Endothelial cell (in vitro differentiated cells): ENCODE results near the gene TMEM108. TPM values are rescaled to one million over a fixed set of nuclear protein-coding genes. Genes with fewer than 3 reads are reported as not detected.
A peak's percentile ranks its signal among the peaks of the same experiment; 100 is the strongest.

Experiments
- DNase-seq: peaks from one replicate; pipeline ENCODE4 v3.0.0; 2021; ENCODE audit warnings: low spot score
- H3K27ac Mint-ChIP-seq: one replicate; pipeline ENCODE4 v1.8.0; 2021; ENCODE audit warnings: mixed read lengths, inconsistent platforms; ENCODE audit not compliant: unreplicated experiment
- H3K27me3 Mint-ChIP-seq: one replicate; pipeline ENCODE4 v1.8.0; 2021; ENCODE audit warnings: mild to moderate bottlenecking, moderate library complexity, mixed read lengths, inconsistent platforms; ENCODE audit not compliant: unreplicated experiment
- H3K36me3 Mint-ChIP-seq: one replicate; pipeline ENCODE4 v1.8.0; 2021; ENCODE audit warnings: mild to moderate bottlenecking, low read depth, mixed read lengths, inconsistent platforms; ENCODE audit not compliant: unreplicated experiment
- H3K4me1 Mint-ChIP-seq: one replicate; pipeline ENCODE4 v1.8.0; 2021; ENCODE audit warnings: mild to moderate bottlenecking, mixed read lengths, inconsistent platforms; ENCODE audit not compliant: unreplicated experiment
- H3K4me3 Mint-ChIP-seq: one replicate; pipeline ENCODE4 v1.8.0; 2021; ENCODE audit warnings: mild to moderate bottlenecking, mixed read lengths, inconsistent platforms; ENCODE audit not compliant: unreplicated experiment
- H3K9me3 Mint-ChIP-seq: one replicate; pipeline ENCODE4 v1.8.0; 2021; ENCODE audit warnings: mixed read lengths, inconsistent platforms; ENCODE audit not compliant: unreplicated experiment
- total RNA-seq: library from RNA; stranded (reverse); fragmentation: NEBNext Ultra II Directional; extraction: Animal tissue kit (Norgen Biotek cat#: 25700); gene quantifications from one replicate; pipeline ENCODE4 v1.2.1, GENCODE V29; 2021; ENCODE audit not compliant: unreplicated experiment
- TF ChIP-seq, protein P1 (sequence below): fragments of 200-600 bp; sonication (generic); IDR thresholded peaks from one replicate; pipeline ENCODE4 v1.5.0; 2021; ENCODE audit warnings: antibody characterized with exemption; ENCODE audit not compliant: unreplicated experiment

TMEM108 gene
- total RNA-seq, 1 donor from 2014 or later, result 14.2 TPM

- no peak overlapping the region for H3K4me3 Mint-ChIP-seq
- peaks cover 11% of the 10 kb centered on the region for H3K4me1 Mint-ChIP-seq
Observed at GRCh38 chr3:133412183-133413132, 374.3 kb downstream of the TMEM108 start.

GRCh38 chr3:133413161-133414020 is 375.2 kb downstream of the TMEM108 start:
- TF ChIP-seq, protein P1, sequence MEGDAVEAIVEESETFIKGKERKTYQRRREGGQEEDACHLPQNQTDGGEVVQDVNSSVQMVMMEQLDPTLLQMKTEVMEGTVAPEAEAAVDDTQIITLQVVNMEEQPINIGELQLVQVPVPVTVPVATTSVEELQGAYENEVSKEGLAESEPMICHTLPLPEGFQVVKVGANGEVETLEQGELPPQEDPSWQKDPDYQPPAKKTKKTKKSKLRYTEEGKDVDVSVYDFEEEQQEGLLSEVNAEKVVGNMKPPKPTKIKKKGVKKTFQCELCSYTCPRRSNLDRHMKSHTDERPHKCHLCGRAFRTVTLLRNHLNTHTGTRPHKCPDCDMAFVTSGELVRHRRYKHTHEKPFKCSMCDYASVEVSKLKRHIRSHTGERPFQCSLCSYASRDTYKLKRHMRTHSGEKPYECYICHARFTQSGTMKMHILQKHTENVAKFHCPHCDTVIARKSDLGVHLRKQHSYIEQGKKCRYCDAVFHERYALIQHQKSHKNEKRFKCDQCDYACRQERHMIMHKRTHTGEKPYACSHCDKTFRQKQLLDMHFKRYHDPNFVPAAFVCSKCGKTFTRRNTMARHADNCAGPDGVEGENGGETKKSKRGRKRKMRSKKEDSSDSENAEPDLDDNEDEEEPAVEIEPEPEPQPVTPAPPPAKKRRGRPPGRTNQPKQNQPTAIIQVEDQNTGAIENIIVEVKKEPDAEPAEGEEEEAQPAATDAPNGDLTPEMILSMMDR, result no peak
- peaks cover 9% of the 10 kb centered on the region for H3K27me3 Mint-ChIP-seq
- H3K27ac Mint-ChIP-seq, result no peak overlapping the region
- DNase-seq, result no peak
- no peaks in the 10 kb centered on the region for H3K9me3 Mint-ChIP-seq
- H3K36me3 Mint-ChIP-seq, result no peaks in the 10 kb centered on the region
- H3K4me3 Mint-ChIP-seq, result no peak overlapping the region
- peaks cover 11% of the 10 kb centered on the region for H3K4me1 Mint-ChIP-seq

More at GRCh38 chr3:133412183-133413132, 374.3 kb downstream of the TMEM108 start:
- H3K27me3 Mint-ChIP-seq, result peaks cover 5% of the 10 kb centered on the region
- TF ChIP-seq, protein P1, result no peak
- H3K27ac Mint-ChIP-seq, result no peak overlapping the region
- no peak for DNase-seq
- no peaks in the 10 kb centered on the region for H3K36me3 Mint-ChIP-seq
- no peaks in the 10 kb centered on the region for H3K9me3 Mint-ChIP-seq

DNA sequence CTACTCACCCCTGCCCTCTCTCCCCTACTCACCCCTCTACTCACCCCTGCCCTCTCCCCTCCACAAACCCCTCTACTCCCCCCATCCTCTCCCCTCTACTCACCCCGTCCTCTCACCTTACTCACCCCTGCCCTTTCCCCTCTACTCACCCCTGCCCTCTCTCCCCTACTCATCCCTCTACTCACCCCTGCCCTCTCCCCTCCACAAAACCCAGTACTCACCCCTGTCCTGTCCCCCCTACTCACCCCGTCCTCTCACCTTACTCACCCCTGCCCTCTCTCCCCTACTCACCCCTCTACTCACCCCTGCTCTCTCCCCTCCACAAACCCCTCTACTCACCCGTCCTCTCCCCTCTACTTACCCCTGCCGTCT is 375.8 kb downstream of the TMEM108 start:
- no peaks in the 10 kb centered on the region for H3K36me3 Mint-ChIP-seq
- no peak for DNase-seq
- H3K27ac Mint-ChIP-seq, result no peak overlapping the region
- no peak overlapping the region for H3K4me3 Mint-ChIP-seq
- TF ChIP-seq, protein P1, result no peak
- peaks cover 9% of the 10 kb centered on the region for H3K27me3 Mint-ChIP-seq
- H3K4me1 Mint-ChIP-seq, result peaks cover 11% of the 10 kb centered on the region
- H3K9me3 Mint-ChIP-seq, result no peaks in the 10 kb centered on the region

DNA sequence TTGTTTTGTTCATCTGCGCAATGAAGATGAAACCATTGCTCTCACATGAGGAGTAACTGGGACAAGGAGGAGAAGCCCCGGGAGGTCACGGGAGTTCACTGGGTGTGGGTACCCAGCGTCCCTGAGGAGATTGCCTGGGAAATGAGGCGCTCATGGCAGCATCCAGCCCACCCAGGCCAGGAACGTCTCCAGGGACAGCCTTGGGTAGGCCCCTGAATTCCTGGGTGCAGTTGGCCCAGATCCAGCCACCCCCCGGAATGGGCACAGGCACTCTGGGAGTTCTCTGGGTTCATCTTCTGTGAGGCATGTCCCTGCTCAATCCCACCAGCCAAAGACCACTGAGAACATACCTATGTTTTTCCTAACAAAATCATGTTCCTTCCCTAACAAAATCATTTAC is 380.2 kb downstream of the TMEM108 start:
- Mint-ChIP-seq H3K4me3 (peak overlapping the region; percentile 29), H3K4me1 (peaks cover 9% of the 10 kb centered on the region), H3K36me3 (no peaks in the 10 kb centered on the region), H3K27me3 (peaks cover 11% of the 10 kb centered on the region), H3K27ac (no peak overlapping the region), H3K9me3 (no peaks in the 10 kb centered on the region)
- no peak for DNase-seq
- TF ChIP-seq, protein P1, result no peak
